C4-2B (cell line): ENCODE data around the gene STAT3.

Experiments
- H3K27ac ChIP-seq: fragments of 450-650 bp; 2 replicates; pipeline ENCODE4 v1.5.1; 2017
- ZFX ChIP-seq: fragments of 450-650 bp; IDR thresholded peaks from 2 replicates; pipeline ENCODE4 v1.6.1; 2017
- TF ChIP-seq, protein P1 (sequence below): fragments of 450-650 bp; conservative IDR thresholded peaks from 2 replicates; pipeline ENCODE4 v1.5.1; 2017; ENCODE audit warnings: mild to moderate bottlenecking

Gene STAT3

DNA sequence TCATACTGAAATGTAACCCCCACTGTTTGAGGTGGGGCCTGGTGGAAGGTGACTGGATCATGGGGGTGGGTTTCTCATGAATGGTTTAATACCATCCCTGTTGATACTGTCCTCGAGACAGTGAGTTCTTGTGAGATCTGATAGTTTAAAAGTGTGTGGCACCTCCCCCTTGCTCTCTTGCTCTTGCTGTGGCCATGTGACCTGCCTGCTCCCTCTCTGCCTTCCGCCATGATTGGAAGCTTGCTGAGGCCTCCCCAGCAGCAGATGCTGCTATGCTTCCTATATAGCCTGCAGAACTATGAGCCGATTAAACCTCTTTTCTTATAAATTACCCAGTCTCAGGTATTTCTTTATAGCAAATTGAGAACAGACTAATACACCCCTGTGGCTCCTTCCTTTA lies 40.6 kb downstream of the STAT3 start:
- H3K27ac ChIP-seq, result peak overlapping the region; percentile 69

DNA sequence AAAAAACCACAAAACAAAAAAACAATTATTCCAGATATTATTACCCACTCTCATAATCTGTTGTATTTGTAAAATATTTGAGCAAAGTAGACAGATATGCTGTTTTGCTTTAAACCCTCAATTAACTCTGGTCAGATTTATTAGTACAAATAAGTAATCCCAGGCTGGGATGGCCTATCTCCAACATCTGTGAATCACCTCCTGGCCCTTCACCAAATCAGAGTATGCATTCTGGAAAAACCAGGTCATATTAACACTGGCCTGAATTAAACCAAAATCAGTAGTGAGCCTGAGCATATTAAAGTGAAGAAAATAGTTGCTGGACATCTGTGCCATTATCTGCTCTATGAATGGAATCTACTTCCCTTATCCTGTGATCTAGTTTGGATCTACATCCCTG lies 41.0 kb downstream of the STAT3 start:
- TF ChIP-seq, protein P1, sequence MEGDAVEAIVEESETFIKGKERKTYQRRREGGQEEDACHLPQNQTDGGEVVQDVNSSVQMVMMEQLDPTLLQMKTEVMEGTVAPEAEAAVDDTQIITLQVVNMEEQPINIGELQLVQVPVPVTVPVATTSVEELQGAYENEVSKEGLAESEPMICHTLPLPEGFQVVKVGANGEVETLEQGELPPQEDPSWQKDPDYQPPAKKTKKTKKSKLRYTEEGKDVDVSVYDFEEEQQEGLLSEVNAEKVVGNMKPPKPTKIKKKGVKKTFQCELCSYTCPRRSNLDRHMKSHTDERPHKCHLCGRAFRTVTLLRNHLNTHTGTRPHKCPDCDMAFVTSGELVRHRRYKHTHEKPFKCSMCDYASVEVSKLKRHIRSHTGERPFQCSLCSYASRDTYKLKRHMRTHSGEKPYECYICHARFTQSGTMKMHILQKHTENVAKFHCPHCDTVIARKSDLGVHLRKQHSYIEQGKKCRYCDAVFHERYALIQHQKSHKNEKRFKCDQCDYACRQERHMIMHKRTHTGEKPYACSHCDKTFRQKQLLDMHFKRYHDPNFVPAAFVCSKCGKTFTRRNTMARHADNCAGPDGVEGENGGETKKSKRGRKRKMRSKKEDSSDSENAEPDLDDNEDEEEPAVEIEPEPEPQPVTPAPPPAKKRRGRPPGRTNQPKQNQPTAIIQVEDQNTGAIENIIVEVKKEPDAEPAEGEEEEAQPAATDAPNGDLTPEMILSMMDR, result no peak
- no peak for TF ChIP-seq ZFX
- peak overlapping the region; percentile 69 for H3K27ac ChIP-seq

More for the DNA sequence above, 40.6 kb downstream of the STAT3 start:
- TF ChIP-seq ZFX, result no peak
- TF ChIP-seq, protein P1, result no peak

DNA sequence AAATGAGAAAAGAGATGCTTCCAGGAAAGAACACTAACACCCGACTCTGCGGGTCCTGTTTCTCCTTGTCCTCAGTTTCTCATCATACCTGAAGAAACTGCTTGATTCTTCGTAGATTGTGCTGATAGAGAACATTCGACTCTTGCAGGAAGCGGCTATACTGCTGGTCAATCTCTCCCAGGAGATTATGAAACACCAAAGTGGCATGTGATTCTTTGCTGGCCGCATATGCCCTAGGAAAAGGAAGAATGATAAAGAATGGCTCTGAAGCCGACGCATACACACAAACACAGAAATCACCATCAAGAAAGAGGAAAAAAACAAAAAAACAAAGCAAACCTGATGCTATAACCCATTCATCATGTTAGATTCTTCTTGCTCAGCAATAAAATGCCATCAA lies 41.8 kb downstream of the STAT3 start:
- TF ChIP-seq, protein P1, result no peak
- no peak for TF ChIP-seq ZFX
- H3K27ac ChIP-seq, result peak overlapping the region; percentile 69

DNA sequence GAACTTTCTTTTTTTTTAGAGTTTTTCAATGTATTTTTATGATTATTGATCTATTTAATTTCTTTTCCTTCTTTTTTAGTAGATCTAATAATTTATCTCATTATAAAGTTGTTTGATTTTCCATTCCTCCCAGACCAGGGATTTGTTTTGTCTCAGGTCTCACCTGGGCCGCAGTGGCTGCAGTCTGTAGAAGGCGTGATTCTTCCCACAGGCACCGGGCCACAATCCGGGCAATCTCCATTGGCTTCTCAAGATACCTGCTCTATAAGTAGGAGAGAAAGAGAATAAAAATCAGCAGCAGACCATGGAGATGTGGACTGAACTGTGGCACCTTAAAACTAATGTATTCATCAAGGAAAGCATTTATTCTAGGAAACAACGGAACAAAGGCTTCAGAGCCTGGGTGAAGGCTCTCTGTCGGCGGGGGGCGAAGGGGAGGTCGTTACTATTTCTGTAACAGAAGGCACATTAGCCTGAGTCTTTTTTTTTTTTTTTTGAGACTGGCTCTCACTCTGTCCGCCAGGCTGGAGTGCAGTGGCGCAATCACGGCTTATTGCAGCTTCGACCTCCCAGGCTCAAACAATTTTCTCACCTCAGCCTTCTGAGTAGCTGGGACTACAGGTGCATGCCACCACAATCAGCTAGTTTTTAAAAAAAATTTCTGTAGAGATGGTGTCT lies 42.7 kb downstream of the STAT3 start:
- TF ChIP-seq ZFX, result no peak
- TF ChIP-seq, protein P1, result no peak
- H3K27ac ChIP-seq, result no peak overlapping the region

DNA sequence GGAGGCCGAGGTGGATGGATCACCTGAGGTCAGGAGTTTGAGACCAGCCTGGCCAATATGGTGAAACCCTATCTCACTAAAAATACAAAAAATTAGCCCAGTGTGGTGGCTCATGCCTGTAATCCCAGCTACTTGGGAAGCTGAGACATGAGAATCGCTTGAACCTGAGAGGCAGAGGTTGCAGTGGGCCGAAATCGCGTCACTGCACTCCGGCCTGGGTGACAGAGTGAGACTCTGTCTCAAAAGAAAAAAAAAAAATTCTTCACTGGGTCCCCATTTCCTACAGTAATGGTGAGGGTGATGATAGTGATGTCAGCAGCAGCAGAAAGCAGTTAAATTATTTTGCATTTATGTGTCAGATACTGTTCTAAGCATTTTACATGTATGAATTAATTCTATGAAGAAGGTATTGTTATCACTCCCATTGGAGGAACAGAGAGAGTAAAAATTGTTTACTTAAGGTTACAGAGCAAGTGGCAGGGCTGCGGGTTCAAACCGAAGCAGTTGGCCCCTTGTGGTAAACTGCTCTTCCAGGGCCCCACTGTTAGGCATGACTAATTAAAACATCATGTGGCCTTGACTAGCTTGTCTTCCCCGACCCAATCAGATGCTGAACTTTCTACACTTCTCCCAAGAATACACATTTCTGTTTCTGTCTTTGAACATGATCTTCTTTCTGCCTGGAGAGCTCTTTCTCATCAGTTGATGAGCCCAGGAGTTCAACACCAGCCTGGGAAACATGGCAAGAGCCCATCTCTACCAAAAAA lies 45.8 kb downstream of the STAT3 start:
- no peak overlapping the region for H3K27ac ChIP-seq

DNA sequence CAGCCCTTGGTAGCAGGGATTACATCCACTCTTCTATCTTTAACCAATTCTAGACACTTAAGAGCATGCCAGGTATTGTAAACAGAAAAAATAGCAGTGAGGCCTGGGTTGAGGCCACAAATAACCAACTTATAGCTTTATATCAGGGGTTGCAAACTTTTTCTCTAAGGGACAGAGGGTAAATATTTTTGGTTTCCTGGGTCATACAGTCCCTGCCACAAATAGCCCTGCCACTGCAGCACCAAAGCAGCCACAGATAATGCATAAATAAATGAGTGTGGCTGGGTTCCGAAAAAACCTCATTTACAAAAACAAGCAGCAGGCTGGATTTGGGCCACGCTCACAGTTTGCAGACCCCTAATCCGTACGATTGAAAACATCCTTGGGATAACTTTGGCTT lies 46.7 kb downstream of the STAT3 start:
- no peak overlapping the region for H3K27ac ChIP-seq
- TF ChIP-seq, protein P1, result no peak
- no peak for TF ChIP-seq ZFX

More for the DNA sequence above, 45.8 kb downstream of the STAT3 start:
- TF ChIP-seq, protein P1, result no peak
- no peak for TF ChIP-seq ZFX

DNA sequence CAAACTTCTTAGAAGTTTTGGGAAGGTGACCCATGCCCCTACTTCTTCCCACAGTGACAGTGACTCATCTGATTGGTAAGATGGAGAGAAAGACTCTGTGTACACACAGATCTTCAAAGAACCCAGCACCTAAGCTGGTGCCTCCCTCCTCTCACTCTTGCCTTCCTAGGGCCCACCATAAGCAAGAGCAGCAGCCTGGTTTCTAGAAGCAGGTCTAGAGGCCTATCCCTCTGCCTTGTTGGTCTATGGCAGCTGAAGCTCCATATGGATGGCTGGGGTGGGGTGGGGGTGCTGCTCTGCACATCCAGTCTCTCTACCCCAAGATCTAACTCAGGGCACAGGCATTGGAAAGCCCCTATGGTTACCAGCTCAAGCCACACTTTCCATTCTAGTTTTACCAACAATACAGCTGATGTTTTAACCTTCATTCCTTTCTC lies 47.5 kb downstream of the STAT3 start:
- no peak overlapping the region for H3K27ac ChIP-seq
- TF ChIP-seq, protein P1, result no peak
- TF ChIP-seq ZFX, result no peak
